GM18861 (cell line): Measurements from ENCODE around the gene GTPBP4.

Experiments
- ATAC-seq: cut with Tn5 transposase; IDR thresholded peaks from one replicate; pipeline ENCODE4 v1.9.1; 2021; ENCODE audit not compliant: unreplicated experiment

Gene GTPBP4

GRCh38 chr10:966466-967235 is 21.6 kb upstream of the GTPBP4 start:
- no peak for ATAC-seq

GRCh38 chr10:968546-969199 is 19.6 kb upstream of the GTPBP4 start:
- ATAC-seq: no peak

- no peak for ATAC-seq
Measured at GRCh38 chr10:969473-970150, 18.6 kb upstream of the GTPBP4 start.

GRCh38 chr10:970311-971149 is 17.7 kb upstream of the GTPBP4 start:
- ATAC-seq: no peak

GRCh38 chr10:971150-971542 is 17.1 kb upstream of the GTPBP4 start:
- no peak for ATAC-seq

- no peak for ATAC-seq
Measured at GRCh38 chr10:971613-972012, 16.6 kb upstream of the GTPBP4 start.

- no peak for ATAC-seq
Measured at GRCh38 chr10:972763-973162, 15.5 kb upstream of the GTPBP4 start.

- ATAC-seq: no peak
Measured at GRCh38 chr10:974038-974784, 14.0 kb upstream of the GTPBP4 start.

GRCh38 chr10:974785-975074 is 13.5 kb upstream of the GTPBP4 start:
- no peak for ATAC-seq

GRCh38 chr10:976316-976715 is 11.9 kb upstream of the GTPBP4 start:
- no peak for ATAC-seq

GRCh38 chr10:978826-979421 is 9.3 kb upstream of the GTPBP4 start:
- ATAC-seq: no peak

GRCh38 chr10:980468-981093 is 7.7 kb upstream of the GTPBP4 start:
- ATAC-seq: no peak

- ATAC-seq: no peak
Measured at GRCh38 chr10:983401-983800, 4.8 kb upstream of the GTPBP4 start.

GRCh38 chr10:983971-984655 is 4.1 kb upstream of the GTPBP4 start:
- ATAC-seq: no peak

- no peak for ATAC-seq
Measured at GRCh38 chr10:985361-985760, 2.9 kb upstream of the GTPBP4 start.

- ATAC-seq: no peak
Measured at GRCh38 chr10:986137-986825, 2.0 kb upstream of the GTPBP4 start.

- ATAC-seq: no peak
Measured at GRCh38 chr10:986881-987619, 1.2 kb upstream of the GTPBP4 start.

- ATAC-seq: no peak
Measured at GRCh38 chr10:987620-987869, 689 bp upstream of the GTPBP4 start.
